Frontal cortex (tissue), 4 donors: ENCODE data around the gene LSM7. TPM values are rescaled to one million over a fixed set of nuclear protein-coding genes. Genes with fewer than 3 reads are reported as not detected.
A peak's percentile ranks its signal among the peaks of the same experiment; 100 is the strongest.

Experiments used
- DNase-seq, 2 donors: peaks; one replicate each; pipeline ENCODE4 v3.0.0; 2012; ENCODE audit warnings: low spot score in 2 of 2
- FAIRE-seq: peaks from 2 replicates; lab custom pipeline; 2012; peaks lifted over from hg19 to GRCh38; lab: Jason Lieb, UNC
- total RNA-seq: library from RNA; depleted of rRNA; stranded (reverse); fragments of >200 nt; gene quantifications from one replicate; pipeline ENCODE4 v1.2.3, GENCODE V29; 2014
- donor health status: control.
- donor health status: control.
- donor health status: control.

The LSM7 gene
- total RNA-seq, result 97.4 TPM

GRCh38 chr19:2328401-2329148 is at the start of gene LSM7, which contains the start of gene SPPL2B:
TSS of gene LSM7 (minus strand) at chr19:2328586. CDS start at chr19:2328566, 20 bp downstream.
TSS of gene SPPL2B (plus strand) at chr19:2328684. CDS start at chr19:2328710, 26 bp downstream.
- FAIRE-seq (no peak), DNase-seq (peak; percentile 98 to 99)

GRCh38 chr19:2376784-2377519 is 48.6 kb upstream of the LSM7 start:
- DNase-seq, result no peak
- no peak for FAIRE-seq

- no peak for DNase-seq
- FAIRE-seq, result no peak
Measured at GRCh38 chr19:2375353-2376121, 47.2 kb upstream of the LSM7 start.

- FAIRE-seq, result no peak
- no peak for DNase-seq
Measured at GRCh38 chr19:2374808-2375207, 46.4 kb upstream of the LSM7 start.

- no peak for DNase-seq
- FAIRE-seq, result no peak
Measured at GRCh38 chr19:2372076-2372612, 43.8 kb upstream of the LSM7 start.

- DNase-seq (no peak), FAIRE-seq (no peak)
Measured at GRCh38 chr19:2371656-2372055, 43.3 kb upstream of the LSM7 start.

GRCh38 chr19:2365201-2365970 is 37.0 kb upstream of the LSM7 start:
- FAIRE-seq, result no peak
- no peak for DNase-seq

- DNase-seq, result no peak
- FAIRE-seq, result no peak
Measured at GRCh38 chr19:2363419-2363818, 35.0 kb upstream of the LSM7 start.

GRCh38 chr19:2362970-2363300 is 34.5 kb upstream of the LSM7 start:
- DNase-seq (no peak), FAIRE-seq (no peak)

- DNase-seq (no peak), FAIRE-seq (no peak)
Measured at GRCh38 chr19:2362046-2362969, 33.9 kb upstream of the LSM7 start.

- no peak for DNase-seq
- FAIRE-seq, result no peak
Measured at GRCh38 chr19:2361246-2362045, 33.1 kb upstream of the LSM7 start.

GRCh38 chr19:2360833-2361232 is 32.4 kb upstream of the LSM7 start:
- FAIRE-seq, result no peak
- DNase-seq, result no peak

GRCh38 chr19:2359992-2360685 is 31.8 kb upstream of the LSM7 start, which contains the start of gene TMPRSS9:
TSS of gene TMPRSS9 (plus strand) at chr19:2360265. CDS start at chr19:2389786, 29,521 bp downstream.
- FAIRE-seq, result no peak
- no peak for DNase-seq

GRCh38 chr19:2358548-2359173 is 30.3 kb upstream of the LSM7 start:
- FAIRE-seq (no peak), DNase-seq (no peak)

GRCh38 chr19:2357279-2358206 is 29.2 kb upstream of the LSM7 start:
- DNase-seq (no peak), FAIRE-seq (no peak)
